ENCODE measurements around the gene TTC29.

DNA sequence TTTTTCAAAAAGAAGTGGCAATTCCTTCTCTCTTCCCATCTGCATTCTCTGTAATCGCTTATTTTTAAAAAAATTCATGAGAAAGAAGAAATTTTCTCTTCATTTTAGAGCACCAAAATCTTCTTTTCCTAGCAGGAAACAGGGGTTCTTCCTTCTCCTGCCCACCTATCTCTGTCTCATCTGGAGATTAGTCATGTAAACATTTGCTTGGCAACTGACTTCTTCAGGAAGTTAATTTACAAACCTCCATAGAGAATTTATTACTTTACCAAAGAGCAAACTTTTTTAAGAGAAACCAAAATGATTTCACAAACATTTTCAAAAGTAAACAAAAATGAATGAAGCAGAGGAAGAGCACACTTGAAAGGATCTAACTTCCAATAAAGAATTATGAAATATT is 13.5 kb downstream of the TTC29 start:
- TF ChIP-seq, protein P1, sequence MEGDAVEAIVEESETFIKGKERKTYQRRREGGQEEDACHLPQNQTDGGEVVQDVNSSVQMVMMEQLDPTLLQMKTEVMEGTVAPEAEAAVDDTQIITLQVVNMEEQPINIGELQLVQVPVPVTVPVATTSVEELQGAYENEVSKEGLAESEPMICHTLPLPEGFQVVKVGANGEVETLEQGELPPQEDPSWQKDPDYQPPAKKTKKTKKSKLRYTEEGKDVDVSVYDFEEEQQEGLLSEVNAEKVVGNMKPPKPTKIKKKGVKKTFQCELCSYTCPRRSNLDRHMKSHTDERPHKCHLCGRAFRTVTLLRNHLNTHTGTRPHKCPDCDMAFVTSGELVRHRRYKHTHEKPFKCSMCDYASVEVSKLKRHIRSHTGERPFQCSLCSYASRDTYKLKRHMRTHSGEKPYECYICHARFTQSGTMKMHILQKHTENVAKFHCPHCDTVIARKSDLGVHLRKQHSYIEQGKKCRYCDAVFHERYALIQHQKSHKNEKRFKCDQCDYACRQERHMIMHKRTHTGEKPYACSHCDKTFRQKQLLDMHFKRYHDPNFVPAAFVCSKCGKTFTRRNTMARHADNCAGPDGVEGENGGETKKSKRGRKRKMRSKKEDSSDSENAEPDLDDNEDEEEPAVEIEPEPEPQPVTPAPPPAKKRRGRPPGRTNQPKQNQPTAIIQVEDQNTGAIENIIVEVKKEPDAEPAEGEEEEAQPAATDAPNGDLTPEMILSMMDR (IDR thresholded peaks at IDR 0.05), result no peak
- no peak for TF ChIP-seq EZH2 (IDR thresholded peaks at IDR 0.05)

Measured in neural progenitor cell (in vitro differentiated cells).